Fibroblast of lung (primary cell): ENCODE measurements around the gene ADCK2. TPM values are rescaled to one million over a fixed set of nuclear protein-coding genes. Genes with fewer than 3 reads are reported as not detected.

Experiments
- DNase-seq, 2 donors: peaks; one replicate each; pipeline versions ENCODE4 v3.0.0 to v3.0.0-alpha.2; 2010; ENCODE audit warnings: low read depth in 2 of 2
- H2AFZ ChIP-seq: 2 replicates; pipeline ENCODE4 v1.5.1; 2012; ENCODE audit warnings: low read length, control low read depth, inconsistent platforms
- H3K27ac ChIP-seq: 2 replicates; pipeline ENCODE4 v1.5.1; 2011; ENCODE audit warnings: low read length, control low read depth; ENCODE audit not compliant: insufficient read depth
- H3K27me3 ChIP-seq: 2 replicates; pipeline ENCODE4 v1.5.1; 2011; ENCODE audit warnings: mild to moderate bottlenecking, low read length; ENCODE audit not compliant: control insufficient read depth, insufficient read depth
- H3K36me3 ChIP-seq: 2 replicates; pipeline ENCODE4 v1.5.1; 2011; ENCODE audit warnings: low read length; ENCODE audit not compliant: control insufficient read depth, insufficient read depth
- H3K4me1 ChIP-seq: 2 replicates; pipeline ENCODE4 v1.5.1; 2011; ENCODE audit warnings: low read length; ENCODE audit not compliant: control insufficient read depth, insufficient read depth; ENCODE audit errors: extremely low read depth
- H3K4me2 ChIP-seq: 2 replicates; pipeline ENCODE4 v1.5.1; 2011; ENCODE audit warnings: low read length, control low read depth; ENCODE audit not compliant: insufficient read depth; ENCODE audit errors: extremely low read depth
- H3K4me3 ChIP-seq, 4 experiments: fragments of 200-600 bp in 1 of 4; sonication (generic) in 1 of 4; replicated peaks in 1 of 4; 2 replicates each; pipeline ENCODE4 v1.5.1; 2011 to 2016; ENCODE audit warnings: low read length in 4 of 4, low read depth in 3 of 4, mild to moderate bottlenecking in 3 of 4, control low read depth in 2 of 4, inconsistent platforms in 1 of 4, mixed read lengths in 1 of 4; ENCODE audit not compliant: insufficient read depth in 1 of 4; ENCODE audit errors: control extremely low read depth in 1 of 4
- H3K79me2 ChIP-seq: 2 replicates; pipeline ENCODE4 v1.5.1; 2012; ENCODE audit warnings: mild to moderate bottlenecking, low read length, inconsistent platforms; ENCODE audit not compliant: control insufficient read depth, insufficient read depth
- H3K9ac ChIP-seq: 2 replicates; pipeline ENCODE4 v1.5.1; 2011; ENCODE audit warnings: mild to moderate bottlenecking, low read length, control low read depth; ENCODE audit not compliant: insufficient read depth
- H3K9me3 ChIP-seq: 2 replicates; pipeline ENCODE4 v1.5.1; 2012; ENCODE audit warnings: low read depth, low read length; ENCODE audit not compliant: control insufficient read depth, insufficient read depth
- H4K20me1 ChIP-seq: 2 replicates; pipeline ENCODE4 v1.5.1; 2011; ENCODE audit warnings: low read length; ENCODE audit not compliant: control insufficient read depth, insufficient read depth; ENCODE audit errors: extremely low read depth
- CTCF ChIP-seq, 2 donors: IDR thresholded peaks in 1 of 2; conservative IDR thresholded peaks in 1 of 2; 1 replicate in 1 of 2; 2 replicates in 1 of 2; pipeline ENCODE4 v1.5.1; 2011 to 2012; ENCODE audit warnings: low read length in 2 of 2, control low read depth in 1 of 2, inconsistent platforms in 1 of 2, low read depth in 1 of 2, mild to moderate bottlenecking in 1 of 2
- EZH2 ChIP-seq: IDR thresholded peaks from 2 replicates; pipeline ENCODE4 v1.5.1; 2012; ENCODE audit warnings: low read length, control low read depth, mild to moderate bottlenecking; ENCODE audit errors: missing control alignments
- polyA plus RNA-seq, 2 donors: library from polyadenylated mRNA; depleted of rRNA in 1 of 2; stranded (reverse) in 1 of 2; unstranded in 1 of 2; fragments of >200 nt; gene quantifications; 2 replicates each; pipeline ENCODE4 v1.2.1, GENCODE V29; 2011 to 2012; ENCODE audit warnings: missing spikeins in 1 of 2
- total RNA-seq: library from RNA; depleted of rRNA; stranded (reverse); fragments of >200 nt; gene quantifications from 2 replicates; pipeline ENCODE4 v1.2.1, GENCODE V29; 2014

The ADCK2 gene
- total and polyA plus RNA-seq, 2 donors (not counting 1 experiment from before 2014, with no cell fraction given), result 7.1 to 37.5 TPM

DNA sequence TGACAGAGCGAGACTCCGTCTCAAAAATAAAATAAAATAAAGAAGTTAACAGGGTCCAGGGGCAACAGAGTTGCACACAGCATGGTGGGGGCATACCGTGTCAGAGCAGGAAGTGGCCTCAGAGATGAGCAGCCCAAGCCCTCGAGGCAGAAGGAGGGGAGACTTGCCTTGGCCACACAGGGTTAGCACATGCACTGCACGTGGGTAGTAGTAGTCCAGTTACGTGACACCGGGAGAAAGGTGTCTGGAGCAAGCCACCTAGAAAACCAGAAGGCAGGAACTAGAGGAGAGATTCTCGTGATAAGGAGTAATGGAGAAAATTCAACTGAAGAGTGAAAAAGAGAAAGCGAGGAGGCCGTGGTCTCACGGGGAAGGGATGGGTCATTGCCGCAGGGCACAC is 22.4 kb upstream of the ADCK2 start:
- Histone ChIP-seq H3K4me1 (no peaks in the 10 kb centered on the region), H3K79me2 (no peaks in the 10 kb centered on the region), H3K9ac (no peak overlapping the region), H3K9me3 (no peaks in the 10 kb centered on the region), H3K27ac (no peak overlapping the region), H4K20me1 (no peaks in the 10 kb centered on the region), H3K36me3 (no peaks in the 10 kb centered on the region), H3K4me3 (no peak overlapping the region), H3K4me2 (no peak overlapping the region), H2AFZ (no peak overlapping the region), H3K27me3 (no peaks in the 10 kb centered on the region)
- DNase-seq, result no peak
- TF ChIP-seq EZH2, result no peak
- no peak for TF ChIP-seq CTCF (conservative IDR thresholded peaks at IDR 0.05 in 1 of 2, IDR thresholded peaks at IDR 0.05 in 1 of 2; ENCODE audit: low read depth in 1 of 2, low read length in 2 of 2)

DNA sequence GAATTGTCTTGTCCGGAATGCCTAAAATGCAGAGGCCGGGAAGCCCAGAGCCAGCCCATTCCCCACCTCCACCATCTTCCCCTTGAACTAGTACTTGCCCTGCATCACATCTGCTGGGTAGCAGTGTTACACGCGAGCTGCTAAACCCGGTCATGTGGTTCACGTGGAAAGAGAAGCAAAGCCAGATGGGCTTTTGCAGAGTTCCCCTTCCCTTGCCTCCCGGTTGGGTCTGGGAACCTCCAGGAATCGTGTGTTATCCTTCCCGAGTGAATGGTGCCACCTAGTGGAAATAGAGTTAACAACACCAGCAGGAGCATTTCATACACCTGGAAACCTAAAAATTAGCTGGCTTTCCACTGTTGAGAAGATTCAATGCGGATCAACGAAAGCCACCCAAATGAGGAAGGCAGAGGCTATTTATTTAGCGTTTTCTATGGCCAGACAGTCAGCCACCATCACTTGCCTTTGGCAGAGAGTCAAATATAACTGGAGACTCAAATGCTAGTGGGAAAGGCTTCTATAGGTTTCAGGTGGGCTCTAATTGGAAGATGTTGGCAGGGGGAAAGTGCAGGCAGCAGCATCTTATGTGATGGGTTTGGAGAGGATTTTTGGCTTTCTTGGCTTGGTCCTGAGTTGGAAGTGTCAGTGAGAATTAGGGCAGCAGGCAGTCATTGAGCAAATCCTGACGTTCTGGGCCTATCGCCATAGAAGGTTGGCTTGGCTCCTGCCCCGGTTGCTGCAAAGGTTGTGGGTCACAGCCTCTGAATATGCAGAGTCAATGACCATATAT is 19.2 kb upstream of the ADCK2 start:
- no peak overlapping the region for H2AFZ ChIP-seq
- H3K79me2 ChIP-seq, result no peaks in the 10 kb centered on the region
- no peaks in the 10 kb centered on the region for H3K9me3 ChIP-seq
- H3K9ac ChIP-seq, result no peak overlapping the region
- peaks cover 3% of the 10 kb centered on the region for H3K4me1 ChIP-seq
- peak; percentile 59 to 85 for DNase-seq
- H3K4me3 ChIP-seq, result no peak overlapping the region
- H3K27ac ChIP-seq, result no peak overlapping the region
- no peak overlapping the region for H3K4me2 ChIP-seq
- no peaks in the 10 kb centered on the region for H3K27me3 ChIP-seq
- H4K20me1 ChIP-seq, result no peaks in the 10 kb centered on the region
- H3K36me3 ChIP-seq, result no peaks in the 10 kb centered on the region
- peak; percentile 76 to 88 for TF ChIP-seq CTCF (conservative IDR thresholded peaks at IDR 0.05 in 1 of 2, IDR thresholded peaks at IDR 0.05 in 1 of 2; ENCODE audit: low read depth in 1 of 2, low read length in 2 of 2)
- TF ChIP-seq EZH2, result no peak

DNA sequence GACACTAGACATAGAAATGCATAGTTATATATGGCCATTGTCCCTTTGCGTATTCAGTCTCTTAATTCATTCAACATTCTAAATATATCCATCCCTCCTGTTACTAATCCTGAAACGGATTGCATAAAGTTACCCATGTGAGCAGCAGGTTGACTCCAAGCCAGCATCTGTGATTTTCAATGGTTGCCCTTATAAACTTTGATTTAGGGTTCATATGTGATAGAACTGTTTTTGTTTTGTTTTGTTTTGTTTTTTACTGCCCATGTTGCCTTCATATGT is 18.7 kb upstream of the ADCK2 start:
- no peak for TF ChIP-seq CTCF (conservative IDR thresholded peaks at IDR 0.05 in 1 of 2, IDR thresholded peaks at IDR 0.05 in 1 of 2; ENCODE audit: low read depth in 1 of 2, low read length in 2 of 2)
- TF ChIP-seq EZH2, result no peak
- no peak overlapping the region for H2AFZ ChIP-seq
- no peaks in the 10 kb centered on the region for H4K20me1 ChIP-seq
- H3K9ac ChIP-seq, result no peak overlapping the region
- peaks cover 3% of the 10 kb centered on the region for H3K4me1 ChIP-seq
- no peaks in the 10 kb centered on the region for H3K9me3 ChIP-seq
- DNase-seq, result no peak
- no peak overlapping the region for H3K4me3 ChIP-seq
- no peaks in the 10 kb centered on the region for H3K79me2 ChIP-seq
- H3K36me3 ChIP-seq, result no peaks in the 10 kb centered on the region
- no peak overlapping the region for H3K4me2 ChIP-seq
- H3K27me3 ChIP-seq, result no peaks in the 10 kb centered on the region
- H3K27ac ChIP-seq, result no peak overlapping the region
